HK-2 (cell line): ENCODE measurements around the gene CD276.

Experiments used
- DNase-seq: peaks from one replicate; pipeline ENCODE4 v3.0.0-alpha.2; 2018; ENCODE audit not compliant: unreplicated experiment

Gene CD276

GRCh38 chr15:73747847-73748590 lies 63.8 kb downstream of the CD276 start:
- no peak for DNase-seq

- no peak for DNase-seq
Observed at GRCh38 chr15:73748730-73749129, 64.5 kb downstream of the CD276 start.

- no peak for DNase-seq
Observed at GRCh38 chr15:73749533-73749932, 65.3 kb downstream of the CD276 start.

GRCh38 chr15:73749971-73750370 lies 65.8 kb downstream of the CD276 start:
- DNase-seq, result no peak

DNA sequence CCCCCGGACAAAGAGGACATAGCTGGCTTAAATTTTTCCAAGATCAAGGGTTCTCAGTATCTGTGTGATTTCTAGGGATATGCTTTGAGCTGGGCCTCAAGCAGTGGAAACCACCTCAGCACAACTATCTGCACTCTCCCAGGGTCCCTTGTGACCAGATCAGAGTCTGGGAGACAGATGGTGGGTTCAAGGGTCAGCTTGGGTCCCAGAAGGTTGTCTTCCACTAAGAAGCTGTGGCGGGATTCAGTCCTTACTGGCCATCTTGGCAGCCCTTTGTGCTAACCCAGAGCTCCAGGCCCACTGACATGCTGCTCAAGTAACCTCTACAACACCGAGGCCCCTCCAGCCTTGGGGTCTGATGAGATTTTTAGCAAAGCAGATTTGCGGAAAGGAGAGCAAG lies 66.3 kb downstream of the CD276 start:
- DNase-seq, result no peak

DNA sequence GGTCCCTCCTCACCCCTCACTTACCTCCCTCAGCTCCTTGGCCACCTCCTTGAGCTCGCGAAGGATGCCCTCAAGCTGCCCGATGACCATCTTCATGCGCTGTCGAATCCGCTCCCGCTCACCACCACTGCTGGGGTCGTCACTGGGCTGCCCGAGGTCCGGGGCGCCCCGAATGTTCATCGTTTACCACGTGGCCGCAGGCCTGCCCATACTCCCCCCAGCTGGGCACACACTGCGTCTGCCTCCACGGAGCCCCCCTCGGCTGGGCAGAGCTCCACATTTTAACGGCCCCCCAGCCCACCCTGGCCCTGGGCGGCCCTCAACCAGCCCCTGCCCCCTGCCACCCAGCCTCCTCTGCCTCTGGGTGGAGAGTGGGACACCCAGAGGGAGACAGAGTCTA lies 66.8 kb downstream of the CD276 start:
- no peak for DNase-seq

GRCh38 chr15:73751511-73751898 lies 67.3 kb downstream of the CD276 start:
- no peak for DNase-seq

DNA sequence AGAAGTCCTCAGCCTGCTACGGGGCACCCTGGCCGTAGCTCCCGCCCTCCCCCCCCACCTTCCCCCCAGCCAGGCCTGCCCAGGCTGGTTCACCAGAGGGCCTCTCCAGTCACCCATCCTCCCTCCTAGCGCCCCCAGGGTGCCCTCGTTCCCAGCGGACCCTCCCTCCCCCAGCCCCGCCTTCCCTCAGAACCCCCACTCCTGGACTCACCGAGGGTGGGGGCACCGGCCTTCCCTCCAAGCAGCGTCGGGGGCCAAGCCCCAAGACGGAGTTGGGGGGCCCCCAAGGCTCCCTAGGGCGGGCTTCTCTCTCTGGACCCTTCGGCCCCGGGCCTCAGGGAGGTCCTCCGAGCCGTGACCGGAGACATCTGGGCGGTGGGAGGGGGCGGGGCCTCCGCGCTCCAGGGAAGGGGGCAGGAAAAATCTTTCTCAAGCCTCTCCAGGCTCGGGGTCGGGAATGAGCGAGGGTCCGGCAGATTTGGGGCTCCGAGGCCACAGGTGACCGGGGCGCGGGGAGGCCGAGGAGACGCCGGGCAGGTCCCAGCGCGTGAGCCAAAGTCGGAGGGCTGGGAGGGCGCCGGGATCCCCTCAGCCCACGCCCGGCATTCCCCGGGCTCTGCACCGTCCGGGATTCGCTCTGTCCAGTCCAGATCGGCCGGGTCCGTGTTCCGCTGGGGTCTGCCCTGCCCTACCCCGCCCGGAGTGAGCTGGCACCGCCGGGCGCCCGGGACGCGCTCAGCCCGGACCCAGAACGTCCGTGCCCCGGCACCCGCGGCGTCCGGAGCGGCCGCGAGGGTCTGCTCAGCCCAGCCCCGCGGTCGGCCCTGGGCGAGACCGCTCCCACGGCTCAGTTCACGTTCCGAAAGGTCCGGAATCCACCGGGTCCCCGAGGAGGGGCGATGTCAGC lies 68.0 kb downstream of the CD276 start:
- DNase-seq, result no peak

DNA sequence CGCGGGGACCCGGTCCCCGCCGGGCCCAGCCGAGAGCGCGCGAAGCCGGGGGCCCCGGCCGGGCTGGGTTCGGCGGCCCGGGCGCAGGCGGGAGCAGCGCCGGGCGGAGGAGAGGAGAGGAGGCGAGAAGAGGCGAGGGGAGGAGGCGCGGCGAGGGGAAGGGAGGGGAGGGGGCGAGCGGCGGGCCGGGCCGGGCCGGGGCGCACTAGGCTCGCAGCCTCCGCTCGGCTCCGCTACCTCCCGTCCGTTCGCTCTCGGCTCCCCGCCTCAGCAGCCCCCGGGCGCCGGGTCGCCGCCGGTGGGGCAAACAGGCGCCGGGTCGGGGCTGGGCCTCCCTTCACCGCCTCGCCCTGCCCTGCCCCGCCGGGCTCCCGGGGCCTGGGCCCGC lies 68.6 kb downstream of the CD276 start:
- no peak for DNase-seq

- DNase-seq, result no peak
Observed at GRCh38 chr15:73753250-73754130, 69.3 kb downstream of the CD276 start, which contains the start of gene INSYN1. Gene INSYN1 (minus strand): TSS chr15:73753351. CDS start chr15:73751130, 2,221 bp downstream.

DNA sequence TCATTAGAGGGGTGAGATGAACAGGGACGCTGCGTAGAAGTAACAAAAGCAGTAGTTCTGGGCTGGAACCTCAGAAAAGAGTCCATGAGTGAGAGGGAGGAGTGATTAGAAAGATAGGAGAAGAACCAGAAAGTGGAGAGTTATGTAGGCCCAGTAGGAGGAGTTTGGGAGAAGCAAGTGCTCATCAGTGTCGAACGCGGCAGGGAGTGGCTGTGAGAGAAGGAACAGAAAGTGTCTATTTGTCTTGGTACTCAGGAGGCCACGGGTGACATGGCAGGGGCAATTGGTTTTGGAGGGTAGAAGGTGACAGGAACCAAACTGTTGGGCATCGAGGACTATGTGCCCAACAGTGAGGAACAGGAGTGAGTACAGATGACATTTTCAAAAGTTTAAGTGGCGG lies 70.3 kb downstream of the CD276 start:
- no peak for DNase-seq

GRCh38 chr15:73755481-73755880 lies 71.3 kb downstream of the CD276 start:
- no peak for DNase-seq

DNA sequence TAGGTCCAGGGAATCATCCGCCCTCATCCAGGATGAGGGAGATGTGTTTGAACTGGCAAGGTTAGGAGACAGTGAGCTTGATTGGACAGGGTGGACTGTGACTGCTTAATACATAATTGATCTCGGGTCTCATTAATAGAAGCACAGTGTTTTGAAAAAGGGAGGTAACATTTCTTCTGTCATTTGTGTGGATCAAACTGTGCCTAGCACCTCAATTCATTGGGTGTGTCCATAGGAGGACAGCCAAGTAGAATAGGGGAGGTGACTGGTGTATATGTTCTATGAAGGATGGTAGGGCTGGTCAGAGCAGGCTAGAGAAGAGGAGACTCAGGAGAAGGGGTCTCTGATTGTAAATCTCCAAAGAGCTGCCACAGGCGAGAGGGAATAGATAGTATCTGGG lies 71.8 kb downstream of the CD276 start:
- DNase-seq, result no peak

DNA sequence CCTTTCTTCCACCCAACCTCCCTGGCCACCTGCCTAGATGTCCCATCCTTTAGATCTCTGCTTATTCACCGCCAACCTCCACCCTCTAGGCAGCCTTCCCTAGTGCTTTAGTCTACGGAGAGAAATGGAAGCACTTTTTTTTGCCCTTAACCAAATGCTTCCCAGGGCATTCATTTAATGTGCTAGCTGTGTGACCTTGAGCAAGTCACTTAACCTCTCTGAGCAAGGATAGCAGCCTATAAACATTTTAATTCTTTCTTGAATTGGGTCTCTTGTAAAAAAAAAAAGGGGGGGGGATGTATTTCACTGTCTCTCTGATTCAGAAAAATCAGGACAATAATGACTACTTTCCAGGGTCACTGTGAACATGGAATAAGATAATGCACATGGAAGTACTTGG lies 72.2 kb downstream of the CD276 start:
- no peak for DNase-seq

GRCh38 chr15:73756947-73757513 lies 72.8 kb downstream of the CD276 start:
- no peak for DNase-seq

- DNase-seq, result no peak
Observed at GRCh38 chr15:73757571-73757970, 73.4 kb downstream of the CD276 start.

DNA sequence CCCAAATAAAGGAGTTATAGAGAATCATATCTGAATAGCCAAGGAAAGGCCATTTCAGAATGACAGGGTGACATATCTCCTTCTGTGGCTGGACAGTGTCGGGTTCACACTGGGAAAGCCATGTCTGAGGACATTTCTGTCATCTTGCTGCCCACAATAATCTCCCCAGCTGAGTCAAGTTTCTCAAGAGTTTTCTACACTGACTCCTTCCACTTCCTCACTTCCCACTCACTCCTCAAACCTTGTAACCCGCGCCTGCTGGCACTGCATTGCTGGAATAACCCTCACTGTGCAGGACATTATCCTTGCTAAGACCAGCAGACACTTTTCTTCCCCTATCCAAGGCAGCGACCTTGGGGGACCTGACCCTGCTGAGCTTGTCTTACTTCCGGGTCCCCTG lies 74.3 kb downstream of the CD276 start:
- no peak for DNase-seq

- DNase-seq, result no peak
Observed at GRCh38 chr15:73760330-73761329, 76.4 kb downstream of the CD276 start.

- DNase-seq, result no peak
Observed at GRCh38 chr15:73763931-73764330, 79.7 kb downstream of the CD276 start.
